SK-N-MC (cell line): ENCODE data around the gene PEPD.

Experiments used
- DNase-seq: peaks from one replicate; pipeline ENCODE4 v3.0.0-alpha.2; 2011; ENCODE audit warnings: low read depth, low spot score
- H3K27ac ChIP-seq: fragments of 200-600 bp; sonication (generic); 2 replicates; pipeline ENCODE4 v1.5.1; 2016; ENCODE audit warnings: mixed run types
- H3K36me3 ChIP-seq: fragments of 200-600 bp; sonication (generic); 2 replicates; pipeline ENCODE4 v1.6.1; 2017; ENCODE audit warnings: antibody characterized with exemption, low read length, mixed read lengths; ENCODE audit not compliant: insufficient read depth
- H3K4me3 ChIP-seq: fragments of 200-600 bp; sonication (generic); 2 replicates; pipeline ENCODE4 v1.5.1; 2016
- H3K9ac ChIP-seq: fragments of 200-600 bp; sonication (generic); 2 replicates; pipeline ENCODE4 v1.8.0; 2017; ENCODE audit warnings: mixed run types, mixed read lengths; ENCODE audit not compliant: insufficient read length
- H3K9me3 ChIP-seq: fragments of 200-600 bp; sonication (generic); 2 replicates; pipeline ENCODE4 v1.6.1; 2017; ENCODE audit warnings: low read depth, mild to moderate bottlenecking, antibody characterized with exemption, low read length, moderate library complexity, mixed read lengths
- EZH2 ChIP-seq: fragments of 200-600 bp; sonication (generic); IDR thresholded peaks from one replicate; pipeline ENCODE4 v1.6.1; 2017; ENCODE audit warnings: antibody characterized with exemption
- FOXP2 ChIP-seq: optimal IDR thresholded peaks from 2 replicates; pipeline ENCODE3; 2011; ENCODE audit warnings: mild to moderate bottlenecking, moderate library complexity; ENCODE audit not compliant: insufficient read depth; ENCODE audit errors: extremely low read length, control extremely low read depth
- POLR2AphosphoS5 ChIP-seq: IDR thresholded peaks from 2 replicates; pipeline ENCODE4 v1.6.1; 2012; ENCODE audit warnings: mild to moderate bottlenecking, low read depth, low read length, borderline replicate concordance

Gene PEPD

GRCh38 chr19:33477781-33478180, 43.8 kb downstream of the PEPD start:
- Histone ChIP-seq H3K9ac (no peak overlapping the region), H3K36me3 (no peaks in the 10 kb centered on the region), H3K9me3 (0 out of 2 replicates have a peak, but pooled peaks cover 3% of the 10 kb centered on the region), H3K27ac (no peak overlapping the region), H3K4me3 (no peak overlapping the region)
- DNase-seq = no peak
- no peak for TF ChIP-seq FOXP2
- no peak for TF ChIP-seq EZH2
- TF ChIP-seq POLR2AphosphoS5 = no peak

GRCh38 chr19:33476151-33476707, 45.4 kb downstream of the PEPD start:
- TF ChIP-seq POLR2AphosphoS5 (no peak), EZH2 (no peak), FOXP2 (no peak)
- no peaks in the 10 kb centered on the region for H3K36me3 ChIP-seq
- H3K4me3 ChIP-seq = no peak overlapping the region

GRCh38 chr19:33473653-33474305, 47.8 kb downstream of the PEPD start:
- TF ChIP-seq EZH2 = no peak
- no peak for TF ChIP-seq POLR2AphosphoS5
- no peak for TF ChIP-seq FOXP2
- Histone ChIP-seq H3K27ac (no peak overlapping the region), H3K4me3 (no peak overlapping the region), H3K36me3 (no peaks in the 10 kb centered on the region), H3K9ac (no peak overlapping the region), H3K9me3 (no peaks in the 10 kb centered on the region)
- DNase-seq = no peak

More at GRCh38 chr19:33476151-33476707, 45.4 kb downstream of the PEPD start:
- no peak for DNase-seq
- 0 out of 2 replicates have a peak, but pooled peaks cover 3% of the 10 kb centered on the region for H3K9me3 ChIP-seq
- no peak overlapping the region for H3K27ac ChIP-seq
- H3K9ac ChIP-seq = no peak overlapping the region

GRCh38 chr19:33472691-33473652, 48.6 kb downstream of the PEPD start:
- H3K36me3 ChIP-seq = no peaks in the 10 kb centered on the region
- no peaks in the 10 kb centered on the region for H3K9me3 ChIP-seq
- H3K27ac ChIP-seq = no peak overlapping the region
- TF ChIP-seq POLR2AphosphoS5 = no peak
- no peak for TF ChIP-seq EZH2
- no peak for TF ChIP-seq FOXP2
- H3K4me3 ChIP-seq = no peak overlapping the region
- no peak for DNase-seq
- H3K9ac ChIP-seq = no peak overlapping the region

GRCh38 chr19:33472226-33472625, 49.4 kb downstream of the PEPD start:
- DNase-seq = no peak
- Histone ChIP-seq H3K9ac (no peak overlapping the region), H3K9me3 (no peaks in the 10 kb centered on the region), H3K36me3 (no peaks in the 10 kb centered on the region), H3K4me3 (no peak overlapping the region), H3K27ac (no peak overlapping the region)
- no peak for TF ChIP-seq FOXP2
- TF ChIP-seq POLR2AphosphoS5 = no peak
- TF ChIP-seq EZH2 = no peak

- Histone ChIP-seq H3K9ac (no peak overlapping the region), H3K36me3 (no peaks in the 10 kb centered on the region), H3K27ac (no peak overlapping the region), H3K4me3 (no peak overlapping the region), H3K9me3 (no peaks in the 10 kb centered on the region)
- no peak for TF ChIP-seq EZH2
- TF ChIP-seq POLR2AphosphoS5 = no peak
- no peak for TF ChIP-seq FOXP2
- DNase-seq = no peak
These were observed 50.2 kb downstream of the PEPD start for GRCh38 chr19:33471111-33471996.

GRCh38 chr19:33470686-33471085, 50.9 kb downstream of the PEPD start:
- no peak for TF ChIP-seq FOXP2
- TF ChIP-seq POLR2AphosphoS5 = no peak
- no peak for TF ChIP-seq EZH2
- Histone ChIP-seq H3K9me3 (no peaks in the 10 kb centered on the region), H3K4me3 (no peak overlapping the region), H3K27ac (no peak overlapping the region), H3K36me3 (no peaks in the 10 kb centered on the region), H3K9ac (no peak overlapping the region)
- DNase-seq = no peak

GRCh38 chr19:33470040-33470330, 51.6 kb downstream of the PEPD start:
- Histone ChIP-seq H3K9me3 (no peaks in the 10 kb centered on the region), H3K4me3 (no peak overlapping the region), H3K27ac (no peak overlapping the region), H3K9ac (no peak overlapping the region), H3K36me3 (no peaks in the 10 kb centered on the region)
- no peak for DNase-seq
- no peak for TF ChIP-seq FOXP2
- no peak for TF ChIP-seq EZH2
- TF ChIP-seq POLR2AphosphoS5 = no peak
